NCI-H128 (cell line): ENCODE data around the gene CHMP4A.

ENCODE experiments used
- DNase-seq: peaks from one replicate; lab custom pipeline; 2025; ENCODE audit not compliant: unreplicated experiment; lab: John Stamatoyannopoulos, UW

The CHMP4A gene

GRCh38 chr14:24179961-24180796, 33.1 kb downstream of the CHMP4A start:
- no peak for DNase-seq

- DNase-seq: no peak
These were observed 33.9 kb downstream of the CHMP4A start for GRCh38 chr14:24179294-24179960.

- DNase-seq: no peak
These were observed 34.7 kb downstream of the CHMP4A start for GRCh38 chr14:24178399-24179178.

- DNase-seq: no peak
These were observed 35.4 kb downstream of the CHMP4A start for GRCh38 chr14:24177891-24178290.

GRCh38 chr14:24177041-24177825, 36.1 kb downstream of the CHMP4A start:
- no peak for DNase-seq

GRCh38 chr14:24176599-24176998, 36.7 kb downstream of the CHMP4A start:
- DNase-seq: no peak

GRCh38 chr14:24172871-24173281, 40.4 kb downstream of the CHMP4A start:
- no peak for DNase-seq

GRCh38 chr14:24172261-24172860, 40.9 kb downstream of the CHMP4A start:
- no peak for DNase-seq

GRCh38 chr14:24171422-24172260, 41.6 kb downstream of the CHMP4A start, which contains the start of gene REC8:
TSS of gene REC8 (plus strand) at chr14:24172080. CDS start at chr14:24172553, 473 bp downstream.
- peak; percentile 97 for DNase-seq

GRCh38 chr14:24167469-24168114, 45.7 kb downstream of the CHMP4A start:
- DNase-seq: no peak

- no peak for DNase-seq
These were observed 47.5 kb downstream of the CHMP4A start for GRCh38 chr14:24165785-24166184.

GRCh38 chr14:24164518-24164991, 48.7 kb downstream of the CHMP4A start:
- no peak for DNase-seq

- DNase-seq: no peak
These were observed 51.2 kb downstream of the CHMP4A start for GRCh38 chr14:24162093-24162492.

- peak; percentile 91 for DNase-seq
These were observed 52.2 kb downstream of the CHMP4A start, which contains the start of gene IRF9 for GRCh38 chr14:24160850-24161804. TSS of gene IRF9 (plus strand) at chr14:24161265. CDS start at chr14:24162145, 880 bp downstream.

GRCh38 chr14:24160499-24160849, 52.8 kb downstream of the CHMP4A start:
- DNase-seq: no peak

- DNase-seq: no peak
These were observed 53.4 kb downstream of the CHMP4A start for GRCh38 chr14:24159777-24160498.
